Right lobe of liver (tissue), 6 donors: Measurements from ENCODE around the gene EHD1. TPM values are rescaled to one million over a fixed set of nuclear protein-coding genes. Genes with fewer than 3 reads are reported as not detected.

ENCODE experiments used
- ATAC-seq, 4 donors: fragments of 200-7000 bp; cut with Tn5 transposase; one replicate each; pipeline ENCODE4 v1.9.1; 2020; ENCODE audit warnings: mild to moderate bottlenecking in 4 of 4, moderate library complexity in 4 of 4
- DNase-seq, 3 donors: peaks; one replicate each; pipeline ENCODE4 v3.0.0-alpha.2; 2020
- H3K27ac ChIP-seq, 3 donors: fragments of 200-600 bp; one replicate each; pipeline ENCODE4 v1.8.0; 2022
- H3K27me3 ChIP-seq, 2 donors: fragments of 200-600 bp; one replicate each; pipeline ENCODE4 v1.8.0; 2022
- H3K36me3 ChIP-seq, 4 donors: fragments of 200-600 bp; sonication (generic) in 1 of 4; one replicate each; pipeline versions ENCODE4 v1.5.1 to v1.8.0; 2017 to 2022; ENCODE audit warnings: control low read depth in 1 of 4
- H3K4me1 ChIP-seq, 4 donors: fragments of 200-600 bp; sonication (generic) in 1 of 4; one replicate each; pipeline versions ENCODE4 v1.5.1 to v1.8.0; 2017 to 2022; ENCODE audit warnings: control low read depth in 1 of 4
- H3K4me3 ChIP-seq, 3 donors: fragments of 200-600 bp; one replicate each; pipeline ENCODE4 v1.8.0; 2022
- H3K9me3 ChIP-seq, 4 donors: fragments of 200-600 bp; sonication (generic) in 1 of 4; one replicate each; pipeline versions ENCODE4 v1.5.1 to v1.8.0; 2017 to 2022; ENCODE audit warnings: control low read depth in 1 of 4
- POLR2A ChIP-seq: fragments of 450-650 bp; IDR thresholded peaks from one replicate; pipeline ENCODE4 v1.6.1; 2017; ENCODE audit warnings: antibody characterized with exemption, mild to moderate bottlenecking
- WGBS: methylation state at CpG from one replicate; pipeline ENCODE4 v1.1.6; 2018; ENCODE audit warnings: low coverage, low lambda C conversion rate; ENCODE audit not compliant: insufficient coverage; ENCODE audit errors: missing lambda C conversion rate; 5-methylcytosine and 5-hydroxymethylcytosine counted together
- intact Hi-C, 2 donors: fragments of 100-400 bp; cut with DNase I; formaldehyde crosslinking; loops; one replicate each; pipeline versions ENCODE4 v1.11.2 to v1.14.1; 2022
- total RNA-seq, 6 experiments: library from RNA; depleted of rRNA in 2 of 6; stranded (reverse); fragments of >200 nt in 2 of 6; fragmentation: NEBNext Ultra II Directional in 3 of 6; extraction: Animal tissue kit (Norgen Biotek cat#: 25700) in 3 of 6; gene quantifications; one replicate each; pipeline versions ENCODE4 v1.1.0 to v1.2.4, GENCODE V29; 2016 to 2023
- TF ChIP-seq, protein P1 (sequence below), 4 donors: fragments of 200-600 bp in 3 of 4; fragments of 450-650 bp in 1 of 4; IDR thresholded peaks; one replicate each; pipeline versions ENCODE4 v1.5.1 to v1.8.0; 2016 to 2022; ENCODE audit warnings: antibody characterized with exemption in 4 of 4, mild to moderate bottlenecking in 2 of 4
- donor health status: DM: no; HTN: yes; CAD: no.
- donor health status: DM: no; HTN: no; CAD: no.
- donor health status: DM: no; HTN: no; CAD: no.
- donor health status: DM: no; HTN: yes; CAD: no.
- donor health status: DM: no; HTN: yes; CAD: no.

EHD1 gene
- total RNA-seq, 6 experiments from 2014 or later: 18.8 to 36.1 (median 26.3) TPM

DNA sequence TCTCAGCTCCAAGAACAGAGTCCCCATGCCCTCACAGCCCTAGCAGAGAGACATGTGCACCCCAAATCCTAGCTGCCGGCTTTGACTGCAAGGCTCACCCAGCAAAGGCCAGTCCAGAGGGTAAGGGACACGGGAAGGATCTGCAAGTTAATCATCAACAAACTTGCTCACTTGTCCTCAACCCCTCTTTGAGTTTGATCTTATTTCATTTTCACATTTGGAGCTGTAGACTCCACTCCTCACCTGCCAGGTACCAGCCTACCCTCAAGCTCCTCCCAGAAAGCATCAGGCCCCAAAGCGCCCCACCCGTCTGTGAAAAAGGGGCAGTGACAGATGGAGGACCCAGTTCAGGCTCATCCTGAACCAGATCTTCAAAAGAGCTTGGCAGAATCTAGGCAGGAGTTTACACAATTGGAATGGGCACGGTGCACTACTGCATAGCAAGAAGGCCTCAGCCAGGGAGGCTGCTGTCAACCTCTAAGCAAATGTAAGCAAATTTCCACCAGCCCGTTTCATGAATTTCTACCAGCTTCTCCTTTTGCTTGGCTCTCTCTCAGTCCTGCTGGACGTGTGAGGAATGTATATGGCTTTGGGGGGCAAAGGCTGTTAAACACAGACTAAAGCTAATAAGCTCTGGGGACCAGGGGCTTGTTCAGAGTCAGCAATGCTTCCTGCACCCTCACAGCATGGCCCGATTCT lies 5.5 kb downstream of the EHD1 start:
- Histone ChIP-seq H3K9me3 (no peaks in the 10 kb centered on the region), H3K4me1 (peaks cover 3 to 81% (median 43%) of the 10 kb centered on the region in 4 donors), H3K36me3 (no peaks in the 10 kb centered on the region), H3K27ac (peak overlapping the region in 1 of 3 donors; percentile 46), H3K27me3 (no peaks in the 10 kb centered on the region), H3K4me3 (peak overlapping the region in 2 of 3 donors; percentile 3 to 10)
- 14% methylated on average over 5 of the region's 8 CpGs for WGBS
- DNase-seq (peak in 2 of 3 donors; percentile 79 to 88), ATAC-seq (peak; percentile 61 to 74 (median 72))
- intact Hi-C loops: no loop called here
- TF ChIP-seq, protein P1, sequence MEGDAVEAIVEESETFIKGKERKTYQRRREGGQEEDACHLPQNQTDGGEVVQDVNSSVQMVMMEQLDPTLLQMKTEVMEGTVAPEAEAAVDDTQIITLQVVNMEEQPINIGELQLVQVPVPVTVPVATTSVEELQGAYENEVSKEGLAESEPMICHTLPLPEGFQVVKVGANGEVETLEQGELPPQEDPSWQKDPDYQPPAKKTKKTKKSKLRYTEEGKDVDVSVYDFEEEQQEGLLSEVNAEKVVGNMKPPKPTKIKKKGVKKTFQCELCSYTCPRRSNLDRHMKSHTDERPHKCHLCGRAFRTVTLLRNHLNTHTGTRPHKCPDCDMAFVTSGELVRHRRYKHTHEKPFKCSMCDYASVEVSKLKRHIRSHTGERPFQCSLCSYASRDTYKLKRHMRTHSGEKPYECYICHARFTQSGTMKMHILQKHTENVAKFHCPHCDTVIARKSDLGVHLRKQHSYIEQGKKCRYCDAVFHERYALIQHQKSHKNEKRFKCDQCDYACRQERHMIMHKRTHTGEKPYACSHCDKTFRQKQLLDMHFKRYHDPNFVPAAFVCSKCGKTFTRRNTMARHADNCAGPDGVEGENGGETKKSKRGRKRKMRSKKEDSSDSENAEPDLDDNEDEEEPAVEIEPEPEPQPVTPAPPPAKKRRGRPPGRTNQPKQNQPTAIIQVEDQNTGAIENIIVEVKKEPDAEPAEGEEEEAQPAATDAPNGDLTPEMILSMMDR (IDR thresholded peaks at IDR 0.05): no peak
- no peak for TF ChIP-seq POLR2A

DNA sequence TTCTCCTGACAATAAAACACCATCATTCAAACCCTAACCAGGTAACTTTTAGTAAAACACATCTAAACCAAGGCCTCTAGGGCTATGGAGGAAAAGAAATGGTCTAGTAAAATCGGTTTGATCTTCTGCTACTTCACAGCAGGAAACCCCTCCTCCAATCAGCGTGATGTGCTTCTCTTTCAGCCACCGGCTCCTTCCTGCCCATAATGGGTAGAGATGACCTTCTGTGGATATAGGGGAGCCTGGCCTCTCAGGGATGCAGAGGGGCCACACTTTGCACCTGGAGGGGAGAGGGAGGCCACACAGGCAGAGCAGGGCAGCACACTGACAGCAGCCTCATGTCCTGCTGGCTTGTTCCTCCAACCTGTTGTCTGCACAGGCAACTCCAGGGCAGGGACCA lies 6.9 kb downstream of the EHD1 start:
- no peak for TF ChIP-seq POLR2A
- TF ChIP-seq, protein P1 (IDR thresholded peaks at IDR 0.05): no peak
- DNase-seq: no peak
- Histone ChIP-seq H3K4me1 (peaks cover 0 to 70% (median 42%) of the 10 kb centered on the region in 4 donors), H3K27ac (no peak overlapping the region), H3K27me3 (no peaks in the 10 kb centered on the region), H3K9me3 (no peaks in the 10 kb centered on the region), H3K4me3 (no peak overlapping the region), H3K36me3 (no peaks in the 10 kb centered on the region)
- no peak for ATAC-seq
- intact Hi-C loops: no loop called here
- WGBS: 80% methylated on average over 2 of the region's 3 CpGs

DNA sequence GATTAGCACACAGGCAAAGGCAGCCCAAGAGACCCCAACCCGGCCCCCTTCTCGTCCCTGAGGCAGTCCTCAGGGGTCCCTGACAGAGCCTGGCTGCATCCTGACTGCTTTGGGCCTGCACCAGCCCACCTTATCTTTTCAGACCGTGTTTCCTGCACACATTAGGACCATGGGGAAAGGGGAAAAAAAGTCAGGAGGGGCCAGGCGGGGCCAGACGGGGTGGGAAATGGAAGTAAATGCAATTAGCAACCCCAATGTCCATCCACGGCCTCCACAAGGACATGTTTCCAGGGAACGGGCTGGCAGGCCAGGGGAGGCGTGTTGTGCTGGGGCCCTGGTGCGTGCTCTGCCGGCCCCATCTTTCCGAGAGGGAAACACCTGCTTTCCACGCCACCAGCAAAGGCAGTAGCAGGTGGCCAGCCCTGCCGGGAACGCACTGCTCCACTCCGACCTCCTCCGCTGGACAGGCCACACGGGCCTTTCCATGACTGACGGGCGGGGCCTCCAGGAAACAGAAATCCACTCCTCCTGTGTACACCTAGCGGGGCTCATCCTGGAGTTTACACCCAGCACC lies 7.4 kb downstream of the EHD1 start:
- Histone ChIP-seq H3K36me3 (no peaks in the 10 kb centered on the region), H3K4me1 (peaks cover 0 to 65% (median 39%) of the 10 kb centered on the region in 4 donors), H3K9me3 (no peaks in the 10 kb centered on the region), H3K4me3 (no peak overlapping the region), H3K27ac (peak overlapping the region; percentile 21 to 49 (median 36)), H3K27me3 (no peaks in the 10 kb centered on the region)
- intact Hi-C loops: no loop called here
- no peak for TF ChIP-seq POLR2A
- TF ChIP-seq, protein P1 (IDR thresholded peaks at IDR 0.05): no peak
- peak in 1 of 4 donors; percentile 14 for ATAC-seq
- peak in 1 of 3 donors; percentile 57 for DNase-seq
- WGBS: 35% methylated on average over 10 of the region's 20 CpGs

DNA sequence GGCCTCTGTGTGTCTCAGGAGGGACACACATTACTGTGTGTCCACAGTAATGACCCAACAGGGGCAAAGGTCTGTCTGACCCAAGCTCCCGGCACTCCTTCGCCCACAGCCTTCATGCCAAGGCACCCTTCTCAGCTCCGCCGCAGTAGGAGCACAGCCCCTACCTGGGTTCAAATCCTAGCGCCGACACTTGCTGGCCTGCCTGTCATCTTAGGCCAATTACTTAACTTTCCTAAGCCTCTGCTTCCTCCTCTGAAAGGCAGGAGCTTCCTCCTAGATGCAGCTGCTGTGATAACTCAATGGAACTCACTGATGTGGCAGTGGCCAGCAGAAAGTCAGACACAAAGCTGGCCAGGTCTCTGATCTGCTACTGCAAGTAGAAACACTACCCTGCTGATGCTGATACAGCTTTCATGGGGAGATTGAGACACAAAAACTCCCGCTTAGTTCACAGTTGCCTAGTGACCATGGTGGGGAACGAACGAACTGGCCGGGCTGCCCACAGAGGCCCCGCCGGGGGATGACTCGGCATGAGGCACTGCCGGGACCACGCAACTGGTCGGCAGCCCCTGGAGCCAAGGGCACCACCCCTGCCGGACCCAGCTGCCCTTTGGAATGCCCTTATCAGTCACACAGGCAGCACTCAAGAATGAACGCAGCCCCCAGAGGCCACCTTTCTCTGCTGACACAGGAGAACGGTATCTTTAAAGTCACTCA lies 8.1 kb downstream of the EHD1 start:
- Histone ChIP-seq H3K4me3 (no peak overlapping the region), H3K4me1 (peaks cover 0 to 60% (median 36%) of the 10 kb centered on the region in 4 donors), H3K36me3 (no peaks in the 10 kb centered on the region), H3K27me3 (no peaks in the 10 kb centered on the region), H3K27ac (peak overlapping the region; percentile 21 to 49 (median 36)), H3K9me3 (no peaks in the 10 kb centered on the region)
- peak in 1 of 3 donors; percentile 63 for DNase-seq
- peak in 3 of 4 donors; percentile 12 to 39 (median 25) for ATAC-seq
- intact Hi-C loops: no loop called here
- TF ChIP-seq, protein P1 (IDR thresholded peaks at IDR 0.05): no peak
- no peak for TF ChIP-seq POLR2A
- 28% methylated on average over 8 of the region's 19 CpGs for WGBS
